GM13977 (cell line): ENCODE measurements around the gene PPP6R2.

Source experiments
- DNase-seq: peaks from one replicate; pipeline ENCODE4 v3.0.0; 2012; ENCODE audit warnings: low spot score
- in situ Hi-C: fragments of 300-500 bp; cut with MboI; formaldehyde crosslinking; loops from one replicate; pipeline ENCODE4 v1.12.0; 2022; ENCODE audit warnings: low sequenced_read_pairs, low pct_unique_long_range_greater_than_20kb, mixed read lengths, inconsistent platforms; ENCODE audit not compliant: unreplicated experiment
- TF ChIP-seq, protein P1 (sequence below): IDR thresholded peaks from 2 replicates; pipeline ENCODE4 v1.5.1; 2012; ENCODE audit warnings: mild to moderate bottlenecking, control low read depth; ENCODE audit not compliant: insufficient read depth; ENCODE audit errors: extremely low read depth, missing control alignments

The PPP6R2 gene

DNA sequence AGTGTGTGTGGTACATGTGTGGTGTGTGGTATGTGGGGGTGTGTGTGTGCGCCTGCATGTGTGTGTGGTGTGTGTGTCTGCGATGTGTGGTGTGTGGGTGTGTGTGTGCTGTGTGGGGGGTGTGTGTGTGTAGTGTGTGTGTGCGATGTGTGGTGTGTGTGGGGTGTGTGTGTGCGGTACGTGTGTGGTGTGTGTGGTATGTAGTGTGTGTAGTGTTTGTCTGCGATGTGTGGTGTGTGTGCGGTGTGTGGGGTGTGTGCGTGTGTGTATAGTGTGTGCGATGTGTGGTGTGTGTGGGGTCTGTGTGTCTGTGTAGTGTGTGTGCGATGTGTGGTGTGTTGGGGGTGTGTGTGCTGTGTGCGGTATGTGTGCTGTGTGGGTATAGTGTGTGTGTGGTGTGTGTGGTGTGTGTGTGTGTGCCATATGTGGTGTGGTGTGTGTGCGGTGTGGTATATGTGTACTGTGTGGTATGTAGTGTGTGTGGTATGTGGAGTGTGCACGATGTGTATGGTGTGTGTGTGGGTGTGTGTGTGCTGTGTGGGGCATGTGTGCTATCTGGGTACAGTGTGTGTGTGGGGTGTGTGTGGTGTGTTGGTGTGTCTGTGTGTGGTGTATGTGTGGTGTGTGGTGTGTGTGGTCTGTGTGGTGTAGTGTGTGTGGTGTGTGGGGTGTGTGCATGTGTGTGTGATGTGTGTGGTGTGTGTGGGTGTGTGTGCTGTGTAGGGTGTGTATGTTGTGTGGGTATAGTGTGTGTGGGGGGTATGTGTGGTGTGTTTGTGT lies 5.7 kb upstream of the PPP6R2 start:
- TF ChIP-seq, protein P1, sequence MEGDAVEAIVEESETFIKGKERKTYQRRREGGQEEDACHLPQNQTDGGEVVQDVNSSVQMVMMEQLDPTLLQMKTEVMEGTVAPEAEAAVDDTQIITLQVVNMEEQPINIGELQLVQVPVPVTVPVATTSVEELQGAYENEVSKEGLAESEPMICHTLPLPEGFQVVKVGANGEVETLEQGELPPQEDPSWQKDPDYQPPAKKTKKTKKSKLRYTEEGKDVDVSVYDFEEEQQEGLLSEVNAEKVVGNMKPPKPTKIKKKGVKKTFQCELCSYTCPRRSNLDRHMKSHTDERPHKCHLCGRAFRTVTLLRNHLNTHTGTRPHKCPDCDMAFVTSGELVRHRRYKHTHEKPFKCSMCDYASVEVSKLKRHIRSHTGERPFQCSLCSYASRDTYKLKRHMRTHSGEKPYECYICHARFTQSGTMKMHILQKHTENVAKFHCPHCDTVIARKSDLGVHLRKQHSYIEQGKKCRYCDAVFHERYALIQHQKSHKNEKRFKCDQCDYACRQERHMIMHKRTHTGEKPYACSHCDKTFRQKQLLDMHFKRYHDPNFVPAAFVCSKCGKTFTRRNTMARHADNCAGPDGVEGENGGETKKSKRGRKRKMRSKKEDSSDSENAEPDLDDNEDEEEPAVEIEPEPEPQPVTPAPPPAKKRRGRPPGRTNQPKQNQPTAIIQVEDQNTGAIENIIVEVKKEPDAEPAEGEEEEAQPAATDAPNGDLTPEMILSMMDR, result no peak
- in situ Hi-C loops, result no loop called here

DNA sequence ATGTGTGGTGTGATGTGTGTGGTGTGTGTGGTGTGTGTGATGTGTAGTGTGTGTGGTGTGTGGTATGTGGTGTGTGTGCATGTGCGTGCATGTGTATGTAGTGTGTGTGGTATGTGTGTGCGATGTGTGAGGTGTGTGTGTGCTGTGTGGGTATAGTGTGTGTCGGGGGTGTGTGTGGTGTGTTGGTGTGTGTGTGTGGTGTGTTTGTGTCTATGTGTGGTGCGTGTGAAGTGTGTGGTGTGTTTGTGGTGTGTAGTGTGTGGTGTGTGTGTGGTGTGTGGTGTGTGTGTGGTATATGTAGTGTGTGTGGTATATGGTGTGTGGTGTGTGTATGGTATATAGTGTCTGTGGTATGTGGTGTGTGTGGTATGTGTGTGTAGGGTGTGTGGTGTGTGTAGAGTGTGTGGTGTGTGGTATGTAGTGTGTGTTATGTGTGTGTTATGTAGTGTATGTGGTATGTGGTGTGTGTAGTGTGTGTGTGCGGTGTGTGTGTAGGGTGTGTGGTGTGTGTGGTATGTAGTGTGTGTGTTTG lies 5.0 kb upstream of the PPP6R2 start:
- DNase-seq, result no peak
- in situ Hi-C loops, result no loop called here
- TF ChIP-seq, protein P1, result no peak

More for the DNA sequence above, 5.7 kb upstream of the PPP6R2 start:
- no peak for DNase-seq

DNA sequence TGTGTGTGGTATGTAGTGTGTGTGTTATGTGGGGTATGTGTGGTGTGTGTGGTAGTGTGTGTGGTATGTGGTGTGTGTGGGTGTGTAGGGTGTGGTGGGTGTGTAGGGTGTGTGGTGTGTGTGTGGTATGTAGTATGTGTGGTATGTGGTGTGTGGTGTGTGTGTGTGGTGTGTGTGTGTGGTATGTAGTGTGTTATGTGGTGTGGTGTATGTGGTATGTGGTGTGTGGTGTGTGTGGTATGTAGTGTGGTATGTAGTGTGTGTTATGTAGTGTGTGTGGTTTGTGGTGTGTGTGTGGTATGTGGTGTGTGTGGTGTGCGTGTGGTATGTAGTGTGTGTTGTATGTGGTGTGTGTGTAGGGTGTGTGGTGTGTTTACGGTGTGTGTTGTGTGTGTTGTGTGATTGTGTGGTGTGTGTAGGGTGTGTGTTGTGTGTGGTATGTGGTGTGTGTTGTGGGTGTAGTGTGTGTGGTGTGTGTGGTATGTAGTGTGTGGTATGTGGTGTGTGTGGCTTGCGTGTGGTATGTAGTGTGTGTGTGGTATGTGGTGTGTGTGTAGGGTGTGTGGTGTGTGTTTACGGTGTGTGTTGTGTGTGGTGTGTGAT lies 4.2 kb upstream of the PPP6R2 start:
- in situ Hi-C loops, result no loop called here
- DNase-seq, result no peak
- TF ChIP-seq, protein P1, result no peak

DNA sequence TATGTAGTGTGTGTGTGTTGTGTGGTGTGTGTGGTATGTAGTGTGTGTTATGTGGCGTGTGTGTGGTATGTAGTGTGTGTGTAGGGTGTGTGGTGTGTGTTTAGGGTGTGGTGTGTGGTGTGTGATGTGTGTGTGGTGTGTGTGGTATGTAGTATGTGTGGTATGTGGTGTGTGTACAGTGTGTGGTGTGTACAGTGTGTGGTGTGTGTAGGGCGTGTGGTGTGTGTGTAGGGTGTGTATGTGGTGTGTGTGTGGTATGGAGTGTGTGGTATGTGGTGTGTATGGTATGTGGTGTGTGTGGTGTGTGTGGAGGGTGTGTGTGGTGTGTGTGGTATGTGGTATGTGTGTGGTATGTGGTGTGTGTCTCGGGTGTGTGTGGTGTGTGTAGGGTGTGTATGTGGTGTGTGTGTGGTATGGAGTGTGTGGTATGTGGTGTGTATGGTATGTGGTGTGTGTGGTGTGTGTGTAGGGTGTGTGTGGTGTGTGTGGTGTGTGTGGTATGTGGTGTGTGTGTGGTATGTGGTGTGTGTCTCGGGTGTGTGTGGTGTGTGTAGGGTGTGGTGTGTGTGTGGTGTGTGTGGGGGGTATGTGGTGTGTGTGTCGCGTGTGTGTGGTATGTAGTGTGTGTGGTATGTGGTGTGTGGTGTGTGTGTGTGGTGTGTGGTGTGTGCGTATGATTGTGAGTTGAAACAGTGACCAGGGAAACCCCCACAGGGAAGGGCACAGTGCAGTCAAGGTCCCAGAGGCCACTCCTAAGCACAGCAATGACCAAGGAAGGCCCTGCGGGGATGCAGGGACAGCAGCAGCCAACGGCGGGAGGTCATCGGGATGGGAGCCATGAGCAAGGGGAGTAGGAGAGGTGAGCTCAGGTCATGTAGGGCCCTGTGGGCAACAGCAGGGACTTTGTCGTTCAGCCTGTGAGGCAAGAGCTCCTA lies 2.9 kb upstream of the PPP6R2 start:
- in situ Hi-C loops, result no loop called here
- no peak for DNase-seq
- TF ChIP-seq, protein P1, result no peak

DNA sequence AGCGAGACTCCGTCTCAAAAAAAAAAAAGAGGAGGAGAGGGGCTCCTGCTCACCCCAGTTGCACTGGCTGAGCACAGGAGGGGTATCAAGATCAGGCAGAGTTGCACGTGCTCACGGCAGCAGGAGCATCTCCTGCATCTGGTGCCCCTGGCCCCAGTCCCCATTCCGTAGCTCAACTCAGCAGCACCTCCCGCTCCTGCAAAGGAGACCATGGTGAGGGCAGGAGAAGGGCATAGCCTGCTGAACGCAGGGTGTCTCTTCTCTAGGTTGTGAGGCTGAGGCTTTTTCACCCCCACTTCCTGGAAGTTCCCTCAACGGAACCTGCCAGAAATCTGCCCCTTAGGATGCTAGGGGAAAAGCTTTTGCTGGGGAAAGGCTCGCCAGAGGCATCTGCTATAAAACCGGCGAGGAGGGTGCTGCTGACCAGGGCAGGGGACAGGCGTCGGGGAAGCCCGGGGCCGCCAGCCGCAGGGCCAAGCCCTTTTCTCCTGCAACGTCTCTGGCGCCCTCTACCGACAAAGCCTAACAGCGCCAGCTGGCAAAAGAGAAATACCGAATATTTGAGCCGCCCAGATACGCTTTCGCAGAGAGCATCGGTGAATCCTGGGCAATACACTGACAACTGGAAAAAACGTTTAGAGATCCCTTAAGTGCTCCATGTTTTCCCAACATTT lies 1.0 kb upstream of the PPP6R2 start:
- in situ Hi-C loops, result no loop called here

More for the DNA sequence above, 1.0 kb upstream of the PPP6R2 start:
- peak; percentile 82 for DNase-seq
- TF ChIP-seq, protein P1, result peak; percentile 98
